ENCODE measurements around the gene AJAP1.

GRCh38 chr1:4838231-4838630, 183.8 kb downstream of the AJAP1 start:
- TF ChIP-seq CTCF (IDR thresholded peaks at IDR 0.05; ENCODE audit: poor library complexity, severe bottlenecking) (no peak), MXI1 (conservative IDR thresholded peaks at IDR 0.05; ENCODE audit: poor library complexity, severe bottlenecking) (no peak), SMC3 (conservative IDR thresholded peaks at IDR 0.05; ENCODE audit: poor library complexity) (no peak), POLR2AphosphoS5 (IDR thresholded peaks at IDR 0.05) (no peak), REST (IDR thresholded peaks at IDR 0.05; ENCODE audit: borderline replicate concordance) (no peak), RAD21 (conservative IDR thresholded peaks at IDR 0.05) (no peak)

All from neural cell (in vitro differentiated cells).